Neutrophil (primary cell): ENCODE data around the gene ABCF3.
A peak's percentile ranks its signal among the peaks of the same experiment; 100 is the strongest.

Source experiments
- H3K27ac ChIP-seq: fragments of 200-600 bp; sonication (generic); 2 replicates; pipeline ENCODE4 v1.5.1; 2016; ENCODE audit warnings: mild to moderate bottlenecking, moderate library complexity
- H3K27me3 ChIP-seq: fragments of 200-600 bp; sonication (generic); 2 replicates; pipeline ENCODE4 v1.6.0; 2016; ENCODE audit warnings: mild to moderate bottlenecking
- H3K36me3 ChIP-seq: fragments of 200-600 bp; sonication (generic); 2 replicates; pipeline ENCODE4 v1.5.1; 2017
- H3K4me1 ChIP-seq, 2 experiments: fragments of 200-600 bp in 1 of 2; sonication (generic) in 1 of 2; 1 replicate in 1 of 2; 2 replicates in 1 of 2; pipeline versions ENCODE4 v1.5.1 to v1.6.1; 2013 to 2016; ENCODE audit warnings: low read depth in 1 of 2, low read length in 1 of 2, mild to moderate bottlenecking in 1 of 2, moderate library complexity in 1 of 2; ENCODE audit not compliant: control insufficient read depth in 1 of 2, insufficient read depth in 1 of 2
- H3K4me3 ChIP-seq, 2 experiments: fragments of 200-600 bp in 1 of 2; sonication (generic) in 1 of 2; 1 replicate in 1 of 2; 2 replicates in 1 of 2; pipeline ENCODE4 v1.5.1; 2013 to 2016; ENCODE audit warnings: low read depth in 1 of 2, low read length in 1 of 2, mild to moderate bottlenecking in 1 of 2, moderate library complexity in 1 of 2
- H3K9me3 ChIP-seq: fragments of 200-600 bp; sonication (generic); 2 replicates; pipeline ENCODE4 v1.5.1; 2016
- CTCF ChIP-seq: fragments of 200-600 bp; sonication (generic); IDR thresholded peaks from 2 replicates; pipeline ENCODE4 v1.5.1; 2016; ENCODE audit warnings: antibody characterized with exemption

ABCF3 gene

DNA sequence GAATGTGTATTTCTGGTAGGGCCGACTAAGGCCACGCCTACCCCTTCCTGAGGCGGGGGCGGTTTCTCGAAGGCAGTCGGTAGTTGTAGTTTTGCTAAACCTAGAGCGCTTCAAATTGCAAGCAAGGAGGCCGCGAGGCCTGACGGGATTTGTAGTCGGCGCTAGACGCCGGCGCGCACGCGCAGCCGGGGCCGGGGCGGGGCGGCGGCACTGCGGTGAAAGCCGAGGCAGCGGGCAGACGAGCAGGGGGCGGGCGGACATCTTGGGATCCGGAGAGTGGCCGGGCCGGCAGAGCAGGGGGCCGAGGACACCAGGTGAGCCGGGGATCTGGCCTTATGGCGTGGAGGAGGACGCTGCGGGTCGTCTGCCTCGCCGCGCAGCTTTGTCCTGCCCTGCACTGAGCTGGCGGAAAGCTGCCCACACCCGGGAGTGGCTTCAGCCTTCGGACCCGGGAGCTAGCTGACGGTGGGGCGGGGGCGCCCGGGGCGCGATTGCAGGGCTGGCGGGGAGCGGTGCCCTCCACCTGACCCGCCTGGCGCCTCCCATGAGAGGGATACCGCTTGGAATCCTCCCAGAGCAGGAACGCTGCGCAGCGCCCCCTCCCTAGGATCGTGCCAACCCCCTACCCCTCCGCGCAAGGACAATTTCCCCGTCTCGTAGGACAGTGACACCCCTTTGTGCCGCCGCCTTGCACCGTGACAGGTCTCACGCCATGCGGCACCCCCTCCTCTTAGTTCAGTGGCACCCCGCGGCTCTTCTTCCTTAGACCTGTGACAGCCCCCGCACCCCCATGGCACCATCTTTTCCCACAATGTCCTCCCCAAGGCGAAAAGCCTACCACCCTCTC is 11.1 kb upstream of the ABCF3 start, which contains the start of gene AP2M1:
TSS of gene AP2M1 (plus strand) at position 210 of the 847 bp plus-strand sequence. CDS start 2,139 bp downstream, outside the sequence.
- Histone ChIP-seq H3K9me3 (no peaks in the 10 kb centered on the region), H3K4me3 (peak within 1 kb of the TSS; percentile 97 to 99), H3K4me1 (peaks cover 22 to 29% of the 10 kb centered on the region in 2 experiments), H3K27me3 (no peaks in the 10 kb centered on the region), H3K36me3 (peaks cover 62% of the 10 kb centered on the region), H3K27ac (peak within 1 kb of the TSS; percentile 74)
- peak; percentile 33 for TF ChIP-seq CTCF

DNA sequence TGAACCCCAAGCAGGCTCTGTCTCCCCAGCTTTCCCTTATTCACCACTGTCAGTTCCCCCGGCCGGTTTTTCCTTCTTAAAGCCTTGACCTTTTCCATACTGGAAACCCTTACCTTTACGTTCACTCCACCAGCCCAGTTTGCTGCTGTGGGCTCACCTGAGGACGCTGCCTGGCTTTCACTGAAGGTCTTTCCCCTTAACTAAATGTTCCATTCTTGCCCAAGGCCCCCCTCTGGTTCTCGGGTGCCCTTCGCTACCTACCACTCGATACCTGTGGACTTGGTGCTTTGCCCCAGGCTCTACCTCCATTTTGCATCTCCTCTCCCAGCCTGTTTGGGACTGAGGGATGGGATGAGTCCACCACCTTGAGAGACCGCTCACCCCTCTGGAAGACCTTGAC is 10.5 kb upstream of the ABCF3 start:
- TF ChIP-seq CTCF: no peak
- H3K27ac ChIP-seq: peak overlapping the region; percentile 74
- no peaks in the 10 kb centered on the region for H3K27me3 ChIP-seq
- H3K4me1 ChIP-seq: peaks cover 22 to 29% of the 10 kb centered on the region in 2 experiments
- no peaks in the 10 kb centered on the region for H3K9me3 ChIP-seq
- H3K4me3 ChIP-seq: peak overlapping the region; percentile 97 to 99
- peaks cover 62% of the 10 kb centered on the region for H3K36me3 ChIP-seq

- H3K27me3 ChIP-seq: no peaks in the 10 kb centered on the region
Measured at GRCh38 chr3:184175981-184176376, 10.0 kb upstream of the ABCF3 start.

GRCh38 chr3:184176377-184177330 is 9.3 kb upstream of the ABCF3 start:
- TF ChIP-seq CTCF: no peak
- H3K4me1 ChIP-seq: peaks cover 22 to 29% of the 10 kb centered on the region in 2 experiments
- H3K27me3 ChIP-seq: no peaks in the 10 kb centered on the region
- peaks cover 62% of the 10 kb centered on the region for H3K36me3 ChIP-seq
- peak overlapping the region; percentile 74 for H3K27ac ChIP-seq
- H3K4me3 ChIP-seq: peak overlapping the region in 1 of 2 experiments; percentile 99
- no peaks in the 10 kb centered on the region for H3K9me3 ChIP-seq

More at GRCh38 chr3:184175981-184176376, 10.0 kb upstream of the ABCF3 start:
- peak overlapping the region; percentile 97 to 99 for H3K4me3 ChIP-seq
- H3K27ac ChIP-seq: peak overlapping the region; percentile 74
- no peak for TF ChIP-seq CTCF
- H3K36me3 ChIP-seq: peaks cover 62% of the 10 kb centered on the region
- no peaks in the 10 kb centered on the region for H3K9me3 ChIP-seq
- H3K4me1 ChIP-seq: peaks cover 22 to 29% of the 10 kb centered on the region in 2 experiments

DNA sequence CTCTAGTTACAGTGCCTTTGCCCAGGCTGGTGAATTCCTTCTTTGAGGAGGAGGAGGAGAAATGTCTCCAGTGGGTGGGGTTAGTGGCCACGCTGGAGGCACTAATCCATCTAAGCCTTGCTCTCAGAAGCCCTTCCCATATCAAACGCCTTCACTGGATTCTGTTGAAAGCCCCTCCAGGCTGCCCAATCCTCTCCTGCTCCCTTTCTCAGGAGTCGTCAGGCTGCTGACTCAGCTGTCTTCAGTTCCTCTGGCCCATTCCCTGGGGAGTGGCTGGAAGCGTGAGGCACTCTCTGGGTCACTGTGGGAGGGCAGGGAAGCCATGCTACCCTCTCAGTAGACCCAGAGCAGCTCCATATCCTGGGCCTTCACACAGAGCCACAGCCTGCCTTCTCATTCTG is 8.7 kb upstream of the ABCF3 start:
- no peaks in the 10 kb centered on the region for H3K9me3 ChIP-seq
- no peaks in the 10 kb centered on the region for H3K27me3 ChIP-seq
- no peak overlapping the region for H3K4me3 ChIP-seq
- peak overlapping the region; percentile 74 for H3K27ac ChIP-seq
- H3K36me3 ChIP-seq: peaks cover 62% of the 10 kb centered on the region
- no peak for TF ChIP-seq CTCF
- peaks cover 22 to 29% of the 10 kb centered on the region in 2 experiments for H3K4me1 ChIP-seq
